Muscle of arm (tissue), 12 donors: ENCODE measurements around the gene GDNF. TPM values are rescaled to one million over a fixed set of nuclear protein-coding genes. Genes with fewer than 3 reads are reported as not detected.
"Not testable (repeated sequence)": the region's sequence is repeated elsewhere in the genome, so short reads cannot be mapped to it uniquely, and the experiment has no call there.

Experiments
- DNase-seq: peaks from one replicate; pipeline ENCODE4 v3.0.0-alpha.2; 2013
- polyA plus RNA-seq, 12 donors: library from polyadenylated mRNA; unstranded; fragments of 120-200 nt; gene quantifications; one replicate each; pipeline ENCODE4 v1.2.1, GENCODE V29; 2013; ENCODE audit not compliant: insufficient read length in 12 of 12

GDNF gene
- polyA plus RNA-seq, 12 donors: 1.6 to 17.4 (median 5.6) TPM; not detected in 2

GRCh38 chr5:37786862-37787519, 52.9 kb downstream of the GDNF start:
- no peak for DNase-seq

DNA sequence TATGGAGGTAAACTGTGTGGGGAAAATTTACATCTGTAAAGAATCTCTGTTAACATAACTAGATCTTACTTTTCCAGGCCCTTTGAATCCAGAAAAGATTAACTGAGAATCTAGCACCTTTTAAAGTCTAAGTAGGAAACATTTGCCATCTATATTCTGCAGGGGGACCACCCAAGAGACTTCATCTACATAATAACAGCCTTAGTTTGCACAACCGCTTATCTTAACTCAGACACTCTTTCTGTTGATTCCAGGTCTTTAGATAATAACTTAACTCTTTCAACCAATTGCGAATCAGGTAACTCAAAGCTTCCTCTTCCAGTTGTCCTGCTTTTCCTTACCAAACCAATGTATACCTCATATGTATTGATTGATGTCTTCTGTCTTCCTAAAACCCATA, 53.4 kb downstream of the GDNF start:
- no peak for DNase-seq

DNA sequence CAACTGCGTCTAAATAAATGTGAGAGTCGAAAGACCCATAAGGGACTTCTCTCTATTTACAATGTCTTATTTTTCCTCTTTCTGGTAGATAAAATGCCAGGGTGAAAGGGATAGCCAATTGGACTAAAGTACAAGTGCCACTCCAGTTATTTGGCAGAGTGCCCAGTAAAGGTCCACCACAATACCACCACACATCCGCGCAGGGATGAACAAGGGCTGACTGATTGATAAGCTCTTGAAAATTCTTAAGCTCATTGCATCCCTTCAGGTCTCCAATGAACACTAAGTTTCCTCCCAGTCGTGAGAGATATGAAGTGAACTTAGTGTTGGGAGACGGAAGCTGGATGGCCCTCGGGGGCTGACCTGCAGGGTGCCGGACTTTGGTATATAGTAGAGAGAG, 58.4 kb downstream of the GDNF start:
- not testable (repeated sequence) for DNase-seq

GRCh38 chr5:37777432-37778130, 62.3 kb downstream of the GDNF start:
- no peak for DNase-seq

DNA sequence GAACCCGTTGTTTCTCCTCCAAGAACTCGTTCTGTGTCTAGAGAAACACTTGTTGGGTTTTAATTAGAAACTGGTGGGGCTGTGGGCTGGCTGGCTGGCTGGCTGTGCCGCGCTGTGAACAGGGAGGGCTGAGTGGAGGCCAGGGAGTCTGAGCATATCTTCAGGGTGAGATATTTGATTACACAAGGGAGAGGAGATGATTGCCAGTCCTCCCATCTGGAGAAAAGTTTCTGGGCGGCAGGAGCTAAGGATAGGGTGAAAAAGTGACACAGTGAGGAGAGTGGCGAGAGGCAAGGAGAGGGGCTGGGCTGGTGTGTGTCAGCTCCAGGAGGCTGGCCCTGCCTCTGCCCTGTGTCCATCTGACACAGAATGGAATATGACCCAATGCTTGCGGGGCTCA, 63.0 kb downstream of the GDNF start:
- DNase-seq: no peak

DNA sequence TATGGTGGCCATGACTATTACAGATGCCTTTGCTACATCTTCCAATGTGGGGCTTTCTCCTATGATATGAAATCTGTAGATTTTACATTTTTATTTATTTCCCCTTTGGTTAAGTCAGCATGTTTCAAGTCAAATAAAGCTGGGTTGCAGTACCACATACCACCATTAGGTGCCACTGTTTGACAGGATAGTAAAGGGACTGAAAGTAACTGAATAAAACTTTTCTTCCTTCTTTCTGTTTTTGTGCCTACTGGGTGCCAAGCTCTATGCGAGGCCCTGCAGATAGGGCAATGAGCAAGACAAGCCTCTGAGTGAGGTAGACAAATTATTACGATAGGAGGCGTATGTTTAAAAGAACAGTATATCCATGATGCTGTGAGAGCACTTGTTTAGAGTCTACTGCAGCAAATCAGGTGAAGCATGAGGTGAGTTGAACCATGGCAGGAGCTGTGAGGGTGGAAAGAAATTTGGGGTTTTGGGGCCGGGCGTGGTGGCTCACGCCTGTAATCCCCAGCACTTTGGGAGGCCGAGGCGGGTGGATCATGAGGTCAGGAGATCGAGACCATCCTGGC, 64.8 kb downstream of the GDNF start:
- DNase-seq: no peak

DNA sequence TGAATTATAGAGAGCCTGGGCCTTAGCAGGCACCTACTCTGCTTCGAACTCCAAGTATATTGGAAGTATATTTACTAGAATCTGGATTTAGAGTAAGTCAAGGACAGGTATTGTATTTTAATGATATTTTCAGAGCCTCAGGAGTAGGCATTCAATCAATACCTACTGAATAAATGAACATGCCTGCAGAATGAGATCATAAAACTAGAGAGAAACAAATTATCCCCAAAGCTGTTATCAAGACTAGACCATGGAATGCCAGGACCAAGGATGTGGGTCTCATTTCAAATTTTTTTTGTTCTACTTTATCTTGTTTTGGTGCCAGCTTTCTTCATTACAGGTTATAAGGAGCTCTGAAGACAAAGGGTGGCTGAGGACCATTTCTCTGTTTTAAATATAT, 66.0 kb downstream of the GDNF start:
- no peak for DNase-seq

DNA sequence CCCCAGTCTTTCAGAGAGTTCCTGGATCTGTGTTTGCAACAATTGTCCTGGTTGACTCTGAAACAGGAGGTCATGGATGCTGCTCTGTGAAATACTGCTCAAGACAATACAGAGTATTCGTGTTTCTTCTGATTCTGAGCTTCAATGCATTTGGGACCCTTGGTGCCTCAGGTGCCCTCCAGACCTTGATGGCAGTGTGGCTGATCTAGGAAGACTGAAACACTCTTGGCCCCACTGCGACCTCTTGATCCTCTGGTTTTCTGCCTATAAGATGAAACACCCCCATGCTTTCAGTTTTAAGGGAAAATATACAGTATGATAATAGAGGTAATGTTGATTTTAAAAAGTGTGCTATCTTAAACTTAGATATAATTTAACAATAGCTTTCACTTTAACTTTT, 67.6 kb downstream of the GDNF start:
- no peak for DNase-seq

- DNase-seq: no peak
Observed at GRCh38 chr5:37771731-37772130, 68.1 kb downstream of the GDNF start.

DNA sequence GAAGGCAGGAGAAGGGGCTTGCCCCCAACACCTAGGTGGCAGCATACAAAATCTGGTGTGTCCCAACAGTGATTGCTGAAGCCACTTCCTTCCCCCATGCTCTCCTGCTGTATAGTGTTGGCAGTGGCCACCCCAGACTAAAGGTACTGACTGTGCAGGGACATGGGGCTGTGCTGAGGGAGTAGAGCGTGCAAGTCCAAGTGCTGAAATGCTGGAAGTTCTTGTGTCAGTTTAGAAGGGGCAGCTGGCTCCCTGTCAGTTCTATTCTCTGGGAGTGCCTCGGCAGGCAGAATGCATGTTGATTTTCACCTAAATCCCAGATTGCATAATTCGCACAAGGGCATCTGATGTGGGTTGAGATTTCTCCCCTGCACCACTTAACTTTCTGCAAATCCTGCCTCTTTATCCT, 68.6 kb downstream of the GDNF start:
- no peak for DNase-seq

GRCh38 chr5:37770786-37771185, 69.1 kb downstream of the GDNF start:
- no peak for DNase-seq

DNA sequence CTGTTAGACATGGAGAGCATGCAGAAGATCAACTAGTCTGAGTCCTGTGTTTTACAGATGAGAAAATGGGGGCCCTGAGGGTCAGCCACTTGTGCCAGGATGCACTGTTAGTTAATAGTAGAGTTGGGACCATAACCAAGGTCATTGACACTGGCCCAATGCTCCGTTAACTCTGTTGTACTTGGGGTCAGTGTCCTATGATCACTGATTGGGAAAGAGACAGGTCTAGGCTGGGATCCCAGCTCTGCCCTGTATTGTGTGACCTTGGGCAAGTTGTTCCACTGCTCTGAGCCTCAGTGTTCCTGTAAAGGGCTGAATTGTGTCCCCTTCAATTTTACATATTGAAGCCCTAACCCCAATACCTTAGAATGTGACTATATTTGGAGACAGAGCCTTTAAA, 70.0 kb downstream of the GDNF start:
- no peak for DNase-seq

- DNase-seq: no peak
Observed at GRCh38 chr5:37769108-37769507, 70.7 kb downstream of the GDNF start.

DNA sequence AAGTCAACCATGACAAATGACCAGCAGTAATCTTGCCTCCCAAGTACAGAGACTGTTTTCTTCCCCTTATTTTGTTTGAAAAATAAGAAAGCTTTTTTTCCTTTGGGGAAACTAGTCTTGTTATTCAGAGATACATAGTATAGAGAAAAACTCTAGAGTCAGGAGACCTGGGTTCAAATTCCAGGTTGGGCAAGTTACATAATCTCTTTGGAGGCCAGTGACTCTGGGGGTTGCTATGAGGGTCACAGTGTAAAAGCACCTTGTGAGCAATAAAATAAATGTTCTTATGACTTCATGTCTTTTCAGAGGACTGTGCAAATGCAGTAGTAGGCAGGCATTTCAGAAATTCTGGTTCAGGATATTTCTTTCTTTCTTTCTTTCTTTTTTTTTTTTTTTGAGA, 71.5 kb downstream of the GDNF start:
- no peak for DNase-seq

- DNase-seq: no peak
Observed at GRCh38 chr5:37767961-37768360, 71.9 kb downstream of the GDNF start.

DNA sequence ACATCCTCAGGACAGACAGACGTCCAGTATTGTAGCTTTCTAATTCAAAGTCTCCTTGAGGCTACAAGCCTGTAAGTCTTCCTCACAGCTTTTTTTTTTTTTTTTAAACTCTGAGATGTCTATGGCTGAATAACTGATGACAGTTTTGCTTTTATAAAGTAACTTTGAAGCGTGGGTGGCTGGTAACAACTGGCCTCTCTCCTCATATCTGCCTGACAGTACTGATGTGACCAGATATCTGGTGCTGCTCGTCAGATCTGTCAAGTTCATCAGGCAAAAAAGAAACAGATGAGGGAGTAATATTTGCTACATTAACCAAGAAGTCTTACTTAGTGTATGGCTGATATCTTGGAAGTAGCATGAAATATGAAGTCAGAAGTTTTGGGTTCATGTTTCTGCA, 72.6 kb downstream of the GDNF start:
- no peak for DNase-seq
